T1000 (cell line): Measurements from ENCODE around the gene FHIT.

Experiments used
- DNase-seq: peaks from one replicate; lab custom pipeline; 2025; ENCODE audit warnings: mixed read lengths; lab: John Stamatoyannopoulos, UW

FHIT gene

GRCh38 chr3:60399861-60400845 is 851.1 kb downstream of the FHIT start:
- DNase-seq = no peak

GRCh38 chr3:60399292-60399691 is 852.0 kb downstream of the FHIT start:
- DNase-seq = no peak

GRCh38 chr3:60395173-60395762 is 856.0 kb downstream of the FHIT start:
- DNase-seq = no peak

- DNase-seq = no peak
Measured at GRCh38 chr3:60393946-60394345, 857.3 kb downstream of the FHIT start.

GRCh38 chr3:60392501-60392900 is 858.8 kb downstream of the FHIT start:
- no peak for DNase-seq

- DNase-seq = no peak
Measured at GRCh38 chr3:60391292-60391691, 860.0 kb downstream of the FHIT start.

- DNase-seq = no peak
Measured at GRCh38 chr3:60388731-60389130, 862.5 kb downstream of the FHIT start.

- DNase-seq = no peak
Measured at GRCh38 chr3:60386306-60386705, 864.9 kb downstream of the FHIT start.

- no peak for DNase-seq
Measured at GRCh38 chr3:60384341-60384740, 866.9 kb downstream of the FHIT start.

GRCh38 chr3:60383345-60383744 is 867.9 kb downstream of the FHIT start:
- no peak for DNase-seq

- no peak for DNase-seq
Measured at GRCh38 chr3:60366486-60366885, 884.8 kb downstream of the FHIT start.

GRCh38 chr3:60365360-60365759 is 885.9 kb downstream of the FHIT start:
- no peak for DNase-seq

- no peak for DNase-seq
Measured at GRCh38 chr3:60364475-60364874, 886.8 kb downstream of the FHIT start.

GRCh38 chr3:60363817-60364216 is 887.4 kb downstream of the FHIT start:
- DNase-seq = no peak

- DNase-seq = no peak
Measured at GRCh38 chr3:60355825-60356224, 895.4 kb downstream of the FHIT start.

GRCh38 chr3:60351481-60351880 is 899.8 kb downstream of the FHIT start:
- no peak for DNase-seq

GRCh38 chr3:60344340-60344739 is 906.9 kb downstream of the FHIT start:
- DNase-seq = no peak

- DNase-seq = no peak
Measured at GRCh38 chr3:60343831-60344230, 907.4 kb downstream of the FHIT start.

- no peak for DNase-seq
Measured at GRCh38 chr3:60339304-60339703, 911.9 kb downstream of the FHIT start.

GRCh38 chr3:60337421-60337820 is 913.8 kb downstream of the FHIT start:
- DNase-seq = no peak

- no peak for DNase-seq
Measured at GRCh38 chr3:60336061-60336460, 915.2 kb downstream of the FHIT start.

GRCh38 chr3:60333710-60334109 is 917.5 kb downstream of the FHIT start:
- no peak for DNase-seq

GRCh38 chr3:60330107-60330506 is 921.1 kb downstream of the FHIT start:
- DNase-seq = no peak
